Activated T-helper 1 cell treated with anti-CD3 and anti-CD28 coated beads, Interleukin-12 subunit alpha, Interleukin-12 subunit beta, Interleukin-2, Interleukin-4 antibody, amounts not matched to agents 30 ng/mL and 10 ng/mL and 1 ng/mL, durations not matched to agents 14 hours and 24 hours and 36 hours (primary cell): ENCODE results near the gene ADAMTS12. TPM values are rescaled to one million over a fixed set of nuclear protein-coding genes. Genes with fewer than 3 reads are reported as not detected.
A peak's percentile ranks its signal among the peaks of the same experiment; 100 is the strongest.

ENCODE experiments used
- DNase-seq: peaks from one replicate; pipeline ENCODE4 v3.0.0; 2021; ENCODE audit warnings: low spot score
- H3K27ac Mint-ChIP-seq: one replicate; pipeline ENCODE4 v1.8.0; 2021; ENCODE audit warnings: mild to moderate bottlenecking, mixed read lengths
- H3K27me3 Mint-ChIP-seq: one replicate; pipeline ENCODE4 v1.8.0; 2022; ENCODE audit warnings: mild to moderate bottlenecking, moderate library complexity, mixed read lengths; ENCODE audit not compliant: insufficient read depth
- H3K36me3 Mint-ChIP-seq: one replicate; pipeline ENCODE4 v1.8.0; 2021; ENCODE audit warnings: low read depth, mixed read lengths
- H3K4me1 Mint-ChIP-seq: one replicate; pipeline ENCODE4 v1.8.0; 2021; ENCODE audit warnings: low read depth, mixed read lengths
- H3K4me3 Mint-ChIP-seq: one replicate; pipeline ENCODE4 v1.8.0; 2021; ENCODE audit warnings: mild to moderate bottlenecking, moderate library complexity, mixed read lengths
- H3K9me3 Mint-ChIP-seq: one replicate; pipeline ENCODE4 v1.8.0; 2021; ENCODE audit warnings: mixed read lengths
- intact Hi-C: fragments of 100-400 bp; cut with micrococcal nuclease; formaldehyde crosslinking; loops from one replicate; pipeline ENCODE4 v1.15.1; 2024
- total RNA-seq: library from RNA; stranded (reverse); gene quantifications from 2 replicates; pipeline ENCODE4 v1.2.3, GENCODE V29; 2022

Gene ADAMTS12
- total RNA-seq = not detected in 2 replicates

DNA sequence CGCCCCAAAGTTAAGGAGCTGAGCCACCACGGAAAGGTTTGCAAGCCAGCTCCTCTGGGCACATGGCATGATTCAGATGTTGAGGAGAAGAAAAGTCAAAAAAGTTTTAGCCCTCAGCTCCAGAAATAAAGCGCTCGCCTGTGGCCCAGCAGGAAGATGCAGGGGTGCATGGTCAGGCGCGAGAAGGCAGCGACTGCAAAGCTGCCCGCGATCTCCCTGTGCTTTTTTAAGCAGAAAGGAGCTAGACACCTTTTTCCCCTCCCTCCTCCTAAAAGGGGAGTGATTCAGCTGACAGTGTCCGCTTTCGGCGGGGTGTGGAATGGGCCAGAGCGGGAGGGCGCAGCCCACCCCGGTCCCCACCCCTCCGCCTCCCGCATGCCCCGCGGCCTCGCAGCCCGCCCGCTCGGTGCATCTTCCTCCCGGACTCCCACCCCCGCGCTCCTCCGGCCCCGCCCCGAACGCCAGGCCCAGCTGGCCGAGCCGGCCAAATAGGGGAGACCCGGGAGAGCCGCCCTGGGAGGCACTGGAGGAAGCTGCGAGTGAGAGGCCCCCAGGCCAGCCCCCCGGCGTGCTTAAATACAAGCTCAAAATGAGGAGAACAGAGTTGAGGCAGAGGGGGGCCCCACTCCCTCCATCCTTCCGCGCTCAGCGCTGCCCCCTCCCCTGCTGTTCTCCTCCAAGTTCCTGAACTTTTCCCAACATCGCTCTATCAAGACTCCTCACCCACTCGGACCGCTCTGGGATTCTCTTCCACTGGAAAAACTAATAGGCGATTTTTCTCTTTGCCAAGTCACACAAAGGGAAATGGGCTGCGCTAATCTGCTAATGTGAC, at the start of gene ADAMTS12:
ADAMTS12 (minus strand) TSS at position 203 of the 832 bp plus-strand sequence; CDS start at position 69, 134 bp downstream.
- no peak within 1 kb of the TSS for H3K4me3 Mint-ChIP-seq
- H3K27ac Mint-ChIP-seq = no peak within 1 kb of the TSS
- intact Hi-C loops = no loop called here
- H3K27me3 Mint-ChIP-seq = peaks cover 50% of the 10 kb centered on the region
- H3K36me3 Mint-ChIP-seq = no peaks in the 10 kb centered on the region
- peaks cover 5% of the 10 kb centered on the region for H3K4me1 Mint-ChIP-seq
- DNase-seq = no peak
- no peaks in the 10 kb centered on the region for H3K9me3 Mint-ChIP-seq

DNA sequence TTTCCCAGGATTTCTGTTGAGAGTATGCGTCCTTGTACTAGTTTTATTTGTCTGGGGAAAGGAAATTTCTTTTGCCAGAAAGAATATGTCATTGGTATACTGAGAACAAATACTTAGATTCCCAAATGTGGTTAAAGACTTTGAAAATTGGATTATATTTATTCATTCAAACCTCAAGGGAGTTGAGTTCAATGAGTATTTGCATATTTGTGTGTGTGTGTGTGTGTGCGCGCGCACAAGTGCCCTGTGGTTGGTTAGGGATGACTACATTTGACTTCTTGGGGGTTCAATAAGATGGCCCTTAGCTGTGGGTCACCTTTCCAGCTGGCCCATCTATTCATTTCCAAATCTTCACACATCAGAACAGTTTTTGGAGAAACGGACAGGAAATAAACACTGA, 49.3 kb upstream of the ADAMTS12 start:
- H3K36me3 Mint-ChIP-seq = no peaks in the 10 kb centered on the region
- intact Hi-C loops = no loop called here
- no peaks in the 10 kb centered on the region for H3K4me1 Mint-ChIP-seq
- H3K27ac Mint-ChIP-seq = no peak overlapping the region
- no peak for DNase-seq
- no peaks in the 10 kb centered on the region for H3K9me3 Mint-ChIP-seq
- H3K4me3 Mint-ChIP-seq = no peak overlapping the region
- peaks cover 43% of the 10 kb centered on the region for H3K27me3 Mint-ChIP-seq

DNA sequence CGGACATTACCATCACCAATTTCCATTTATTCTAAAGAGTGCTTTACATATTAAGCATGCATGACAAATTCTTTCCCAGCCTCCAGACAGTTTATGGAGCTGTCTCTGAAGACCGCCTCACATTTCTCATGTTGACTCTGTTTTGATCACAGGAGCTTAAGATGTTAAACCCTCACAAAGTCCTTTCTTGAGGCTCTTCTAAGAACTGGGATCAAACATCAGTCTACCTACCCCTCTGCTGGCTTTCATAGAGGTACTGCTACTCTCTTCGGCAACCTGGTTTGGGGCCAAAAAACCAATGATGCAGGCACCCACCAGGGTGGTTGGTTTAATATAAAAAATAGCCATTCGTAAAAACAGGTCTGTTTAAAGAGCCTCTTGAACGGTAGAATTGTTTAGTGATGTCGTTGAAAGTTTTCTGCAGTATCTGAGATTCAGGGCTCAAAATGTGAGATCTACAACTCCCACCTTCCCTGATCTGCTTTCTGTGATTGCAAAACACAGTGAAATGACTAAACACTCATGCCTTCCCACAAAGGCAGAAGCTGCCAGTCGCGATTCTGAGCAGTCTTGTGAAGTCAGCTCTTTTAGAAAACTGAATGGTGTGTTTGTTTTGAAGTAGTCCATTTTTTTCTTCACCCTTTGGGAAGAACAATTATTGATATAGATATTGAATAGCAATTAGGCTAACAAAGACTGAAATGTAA, 47.9 kb upstream of the ADAMTS12 start:
- no peak overlapping the region for H3K27ac Mint-ChIP-seq
- no peaks in the 10 kb centered on the region for H3K36me3 Mint-ChIP-seq
- peaks cover 48% of the 10 kb centered on the region for H3K27me3 Mint-ChIP-seq
- DNase-seq = no peak
- no peaks in the 10 kb centered on the region for H3K4me1 Mint-ChIP-seq
- H3K9me3 Mint-ChIP-seq = no peaks in the 10 kb centered on the region
- intact Hi-C loops = loop anchor here (10.0 kb wide), 1 partner anchor 115 kb away; no protein-coding TSS in a partner anchor
- no peak overlapping the region for H3K4me3 Mint-ChIP-seq

GRCh38 chr5:33938881-33939280, 47.1 kb upstream of the ADAMTS12 start:
- H3K9me3 Mint-ChIP-seq = no peaks in the 10 kb centered on the region
- no peaks in the 10 kb centered on the region for H3K36me3 Mint-ChIP-seq
- no peak for DNase-seq
- H3K27me3 Mint-ChIP-seq = peaks cover 48% of the 10 kb centered on the region
- no peak overlapping the region for H3K4me3 Mint-ChIP-seq
- no peak overlapping the region for H3K27ac Mint-ChIP-seq
- no peaks in the 10 kb centered on the region for H3K4me1 Mint-ChIP-seq
- intact Hi-C loops = loop anchor here (10.0 kb wide), 1 partner anchor 114 kb away; no protein-coding TSS in a partner anchor

GRCh38 chr5:33938507-33938796, 46.7 kb upstream of the ADAMTS12 start:
- Mint-ChIP-seq H3K4me1 (no peaks in the 10 kb centered on the region), H3K36me3 (no peaks in the 10 kb centered on the region), H3K9me3 (no peaks in the 10 kb centered on the region), H3K27ac (no peak overlapping the region), H3K4me3 (no peak overlapping the region), H3K27me3 (peaks cover 48% of the 10 kb centered on the region)
- DNase-seq = no peak
- intact Hi-C loops = loop anchor here (10.0 kb wide), 1 partner anchor 114 kb away; no protein-coding TSS in a partner anchor

DNA sequence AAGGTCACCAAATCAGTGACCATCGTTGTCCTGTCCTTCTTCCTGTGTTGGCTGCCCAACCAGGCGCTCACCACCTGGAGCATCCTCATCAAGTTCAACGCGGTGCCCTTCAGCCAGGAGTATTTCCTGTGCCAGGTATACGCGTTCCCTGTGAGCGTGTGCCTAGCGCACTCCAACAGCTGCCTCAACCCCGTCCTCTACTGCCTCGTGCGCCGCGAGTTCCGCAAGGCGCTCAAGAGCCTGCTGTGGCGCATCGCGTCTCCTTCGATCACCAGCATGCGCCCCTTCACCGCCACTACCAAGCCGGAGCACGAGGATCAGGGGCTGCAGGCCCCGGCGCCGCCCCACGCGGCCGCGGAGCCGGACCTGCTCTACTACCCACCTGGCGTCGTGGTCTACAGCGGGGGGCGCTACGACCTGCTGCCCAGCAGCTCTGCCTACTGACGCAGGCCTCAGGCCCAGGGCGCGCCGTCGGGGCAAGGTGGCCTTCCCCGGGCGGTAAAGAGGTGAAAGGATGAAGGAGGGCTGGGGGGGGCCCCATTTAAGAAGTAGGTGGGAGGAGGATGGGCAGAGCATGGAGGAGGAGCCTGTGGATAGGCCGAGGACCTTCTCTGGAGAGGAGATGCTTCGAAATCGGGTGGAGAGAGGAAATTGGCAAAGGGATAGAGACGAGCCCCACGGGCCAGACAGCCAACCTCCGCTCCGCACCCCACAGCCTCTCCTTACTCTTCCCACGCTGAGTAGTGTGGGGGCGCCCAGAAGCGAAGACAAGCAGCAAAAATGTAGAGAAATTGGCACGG, 46.1 kb upstream of the ADAMTS12 start:
- intact Hi-C loops = loop anchor here (10.0 kb wide), 1 partner anchor 113 kb away; no protein-coding TSS in a partner anchor
- Mint-ChIP-seq H3K27me3 (peaks cover 51% of the 10 kb centered on the region), H3K4me1 (no peaks in the 10 kb centered on the region), H3K27ac (no peak overlapping the region), H3K4me3 (no peak overlapping the region), H3K9me3 (no peaks in the 10 kb centered on the region), H3K36me3 (no peaks in the 10 kb centered on the region)
- DNase-seq = no peak

- Mint-ChIP-seq H3K4me3 (no peak overlapping the region), H3K9me3 (no peaks in the 10 kb centered on the region), H3K4me1 (no peaks in the 10 kb centered on the region), H3K36me3 (no peaks in the 10 kb centered on the region), H3K27ac (no peak overlapping the region), H3K27me3 (peaks cover 50% of the 10 kb centered on the region)
- intact Hi-C loops = loop anchor here (10.0 kb wide), 1 partner anchor 112 kb away; no protein-coding TSS in a partner anchor
- DNase-seq = no peak
Observed at GRCh38 chr5:33937017-33937706, 45.4 kb upstream of the ADAMTS12 start.

GRCh38 chr5:33936381-33937016, 44.7 kb upstream of the ADAMTS12 start, which contains the start of gene RXFP3:
Gene RXFP3 (plus strand): TSS chr5:33936386. CDS start chr5:33936741, 355 bp downstream.
- no peaks in the 10 kb centered on the region for H3K4me1 Mint-ChIP-seq
- H3K27ac Mint-ChIP-seq = no peak within 1 kb of the TSS
- intact Hi-C loops = loop anchor here (10.0 kb wide), 1 partner anchor 112 kb away; no protein-coding TSS in a partner anchor
- H3K27me3 Mint-ChIP-seq = peaks cover 48% of the 10 kb centered on the region
- H3K36me3 Mint-ChIP-seq = no peaks in the 10 kb centered on the region
- H3K4me3 Mint-ChIP-seq = no peak within 1 kb of the TSS
- no peaks in the 10 kb centered on the region for H3K9me3 Mint-ChIP-seq
- DNase-seq = no peak

- peaks cover 48% of the 10 kb centered on the region for H3K27me3 Mint-ChIP-seq
Observed at GRCh38 chr5:33936004-33936380, 44.2 kb upstream of the ADAMTS12 start.

DNA sequence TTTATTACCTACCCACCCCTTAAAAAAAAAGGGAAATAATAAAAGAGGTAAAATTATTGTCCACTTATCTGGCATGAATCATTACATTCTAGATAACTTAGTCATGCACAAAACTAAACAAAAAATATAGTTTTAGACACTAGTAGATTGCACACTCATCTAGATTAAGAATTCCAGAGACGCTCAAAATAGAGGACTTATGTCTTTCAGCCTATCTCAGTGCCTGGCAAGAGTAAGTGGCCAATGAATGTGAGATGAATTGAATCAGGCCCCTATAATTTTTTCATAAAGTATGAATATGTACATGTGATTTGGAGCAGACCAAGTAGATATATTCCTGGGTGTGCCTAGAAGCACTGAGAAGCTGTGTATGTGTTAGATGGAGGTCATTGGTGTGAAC, 42.4 kb upstream of the ADAMTS12 start:
- Mint-ChIP-seq H3K4me1 (no peaks in the 10 kb centered on the region), H3K27ac (no peak overlapping the region), H3K4me3 (no peak overlapping the region), H3K27me3 (peaks cover 33% of the 10 kb centered on the region), H3K36me3 (no peaks in the 10 kb centered on the region), H3K9me3 (no peaks in the 10 kb centered on the region)
- no peak for DNase-seq
- intact Hi-C loops = loop anchor here (1.0 to 10.0 kb wide), 5 partner anchors 109 to 1225 kb away; partner anchors contain the start of gene TARS1

More at GRCh38 chr5:33936004-33936380, 44.2 kb upstream of the ADAMTS12 start:
- DNase-seq = peak; percentile 21
- Mint-ChIP-seq H3K4me3 (no peak overlapping the region), H3K36me3 (no peaks in the 10 kb centered on the region), H3K9me3 (no peaks in the 10 kb centered on the region), H3K27ac (no peak overlapping the region), H3K4me1 (no peaks in the 10 kb centered on the region)
- intact Hi-C loops = loop anchor here (10.0 kb wide), 1 partner anchor 111 kb away; no protein-coding TSS in a partner anchor

DNA sequence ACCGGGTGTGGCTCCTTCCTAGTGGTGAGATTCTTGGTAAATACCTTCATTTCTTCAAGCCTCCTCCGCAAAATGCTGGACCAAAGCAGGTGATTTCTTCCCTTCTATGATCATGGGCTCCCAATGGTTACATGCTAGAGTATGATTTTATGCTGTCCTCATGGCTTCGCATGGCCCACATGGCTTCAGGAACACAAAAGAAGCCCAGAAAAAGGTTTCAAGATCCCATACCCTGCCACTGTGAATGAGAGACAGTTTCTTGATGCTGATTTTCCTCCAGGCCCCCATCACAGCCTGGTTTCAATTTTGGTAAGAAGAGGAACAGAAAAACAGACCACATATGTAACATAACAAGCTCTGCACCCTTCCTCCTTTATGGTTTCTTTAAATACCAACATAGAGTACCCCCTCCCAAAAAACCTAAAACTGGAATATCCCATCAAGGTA, 42.0 kb upstream of the ADAMTS12 start:
- H3K4me1 Mint-ChIP-seq = no peaks in the 10 kb centered on the region
- DNase-seq = no peak
- no peaks in the 10 kb centered on the region for H3K36me3 Mint-ChIP-seq
- no peak overlapping the region for H3K27ac Mint-ChIP-seq
- intact Hi-C loops = loop anchor here (1.0 to 10.0 kb wide), 5 partner anchors 109 to 1225 kb away; partner anchors contain the start of gene TARS1
- H3K9me3 Mint-ChIP-seq = no peaks in the 10 kb centered on the region
- H3K4me3 Mint-ChIP-seq = no peak overlapping the region
- H3K27me3 Mint-ChIP-seq = peaks cover 29% of the 10 kb centered on the region
